ENCODE data around the gene LRRC8D. TPM values are rescaled to one million over a fixed set of nuclear protein-coding genes. Genes with fewer than 3 reads are reported as not detected.

LRRC8D gene
- total RNA-seq, 1 experiment from 2014 or later = 37.2 TPM

DNA sequence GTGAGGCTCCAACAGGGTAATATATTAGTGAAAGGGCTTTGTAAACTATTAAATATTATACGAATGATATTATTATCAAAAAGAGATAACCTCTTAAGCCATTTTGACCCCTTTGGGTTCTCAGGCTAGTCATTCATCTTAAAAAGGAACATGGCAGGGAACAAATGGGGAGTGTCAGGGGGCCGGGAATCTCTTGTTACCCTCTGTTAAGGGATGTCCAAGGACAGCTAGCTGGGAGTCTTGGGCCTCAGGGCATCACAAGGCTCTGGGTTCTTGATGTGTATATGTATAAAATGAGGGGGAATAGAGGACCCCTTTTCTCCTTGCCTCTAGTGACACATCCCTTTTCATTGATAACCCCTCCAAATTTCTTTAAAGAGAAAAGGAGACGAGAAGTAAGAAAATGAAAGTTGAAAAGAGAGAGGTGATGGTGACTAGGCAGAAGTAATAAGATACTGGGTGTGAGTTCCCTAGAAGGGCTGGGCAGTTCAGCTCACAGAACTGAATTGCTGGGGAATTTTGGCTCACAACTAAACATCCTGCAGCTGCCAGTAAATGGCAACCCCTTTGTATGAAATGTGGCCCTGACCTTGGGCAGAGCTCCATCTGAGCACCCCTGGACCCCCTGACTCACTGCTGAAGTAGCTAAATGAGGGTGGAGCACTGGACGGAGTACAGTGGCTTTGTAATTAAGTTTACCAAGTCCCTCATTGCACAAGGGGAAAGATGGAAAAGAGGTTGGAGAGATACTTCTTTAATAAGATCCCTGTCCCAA, 154.1 kb downstream of the LRRC8D start:
- no peaks in the 10 kb centered on the region for H3K9me3 ChIP-seq (ENCODE audit: control insufficient read depth, low read depth, low read length)
- whole genome bisulfite sequencing (ENCODE audit: extremely low coverage, insufficient read length, low lambda C conversion rate) = no CpG with 5 or more reads among the region's 4 CpGs
- H3K79me2 ChIP-seq (ENCODE audit: insufficient read depth, low read length) = no peaks in the 10 kb centered on the region
- no peaks in the 10 kb centered on the region for H4K20me1 ChIP-seq (ENCODE audit: control insufficient read depth, insufficient read depth, insufficient read length)
- no peak overlapping the region for H2BK12ac ChIP-seq (ENCODE audit: insufficient read length, low read depth, low read length)
- no peak overlapping the region for H3K4ac ChIP-seq (ENCODE audit: low read depth, low read length)
- no peak overlapping the region for H2BK20ac ChIP-seq (ENCODE audit: low read depth, low read length, poor library complexity, severe bottlenecking)
- H3K4me1 ChIP-seq (ENCODE audit: insufficient read depth, low read length) = peaks cover 2% of the 10 kb centered on the region; the same call in 1 of the 2 replicates
- H2AFZ ChIP-seq (ENCODE audit: low read length) = no peak overlapping the region
- Mint-ChIP-seq H3K27me3 (ENCODE audit: low read depth) (no peaks in the 10 kb centered on the region), H3K27ac (peak overlapping the region in 2 of 3 experiments; percentile 9 to 31; a peak in 2 of 7 replicates), H3K4me1 (peaks cover 6% of the 10 kb centered on the region in 2 experiments; a peak in 3 of 4 replicates), H3K36me3 (ENCODE audit: insufficient read depth in 1 of 3, low read depth in 3 of 3) (no peaks in the 10 kb centered on the region), H3K4me3 (no peak overlapping the region), H3K9me3 (no peaks in the 10 kb centered on the region; a peak in 1 of 5 replicates)
- H3K23me2 ChIP-seq (ENCODE audit: insufficient read length, low read depth, low read length, poor library complexity, severe bottlenecking) = no peaks in the 10 kb centered on the region
- no peak overlapping the region for H3K23ac ChIP-seq (ENCODE audit: insufficient read length, low read depth, low read length)
- H3K14ac ChIP-seq (ENCODE audit: insufficient read depth, low read length) = no peak overlapping the region
- no peak overlapping the region for H2BK120ac ChIP-seq (ENCODE audit: low read depth, low read length, poor library complexity, severe bottlenecking)
- TF ChIP-seq, protein P1, sequence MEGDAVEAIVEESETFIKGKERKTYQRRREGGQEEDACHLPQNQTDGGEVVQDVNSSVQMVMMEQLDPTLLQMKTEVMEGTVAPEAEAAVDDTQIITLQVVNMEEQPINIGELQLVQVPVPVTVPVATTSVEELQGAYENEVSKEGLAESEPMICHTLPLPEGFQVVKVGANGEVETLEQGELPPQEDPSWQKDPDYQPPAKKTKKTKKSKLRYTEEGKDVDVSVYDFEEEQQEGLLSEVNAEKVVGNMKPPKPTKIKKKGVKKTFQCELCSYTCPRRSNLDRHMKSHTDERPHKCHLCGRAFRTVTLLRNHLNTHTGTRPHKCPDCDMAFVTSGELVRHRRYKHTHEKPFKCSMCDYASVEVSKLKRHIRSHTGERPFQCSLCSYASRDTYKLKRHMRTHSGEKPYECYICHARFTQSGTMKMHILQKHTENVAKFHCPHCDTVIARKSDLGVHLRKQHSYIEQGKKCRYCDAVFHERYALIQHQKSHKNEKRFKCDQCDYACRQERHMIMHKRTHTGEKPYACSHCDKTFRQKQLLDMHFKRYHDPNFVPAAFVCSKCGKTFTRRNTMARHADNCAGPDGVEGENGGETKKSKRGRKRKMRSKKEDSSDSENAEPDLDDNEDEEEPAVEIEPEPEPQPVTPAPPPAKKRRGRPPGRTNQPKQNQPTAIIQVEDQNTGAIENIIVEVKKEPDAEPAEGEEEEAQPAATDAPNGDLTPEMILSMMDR (conservative IDR thresholded peaks at IDR 0.05) = no peak
- no peak overlapping the region for H2BK15ac ChIP-seq (ENCODE audit: low read depth, low read length)
- no peak overlapping the region for H3T11ph ChIP-seq (ENCODE audit: low read length)
- H3K79me1 ChIP-seq (ENCODE audit: insufficient read depth, low read depth, low read length, poor library complexity, severe bottlenecking) = no peaks in the 10 kb centered on the region
- DNase-seq = no peak
- no peak overlapping the region for H2AK5ac ChIP-seq (ENCODE audit: insufficient read length, low read length)
- H3K9ac ChIP-seq (ENCODE audit: extremely low read depth, insufficient read length, low read length) = no peak overlapping the region
- no peak overlapping the region for H3K4me2 ChIP-seq (ENCODE audit: insufficient read depth, insufficient read length, low read length)
- no peak overlapping the region for H4K8ac ChIP-seq (replicated peaks; ENCODE audit: insufficient read length, low read depth, low read length)
- no peak overlapping the region for H2BK5ac ChIP-seq (ENCODE audit: insufficient read length, low read length)
- no peaks in the 10 kb centered on the region for H3K27me3 ChIP-seq (ENCODE audit: insufficient read depth, low read length)
- H3K18ac ChIP-seq (ENCODE audit: insufficient read length, low read depth, low read length) = no peak overlapping the region
- H4K5ac ChIP-seq (ENCODE audit: insufficient read length, low read depth, low read length) = no peak overlapping the region
- no peak overlapping the region for H3K56ac ChIP-seq (ENCODE audit: insufficient read length, low read depth, low read length)
- no peak overlapping the region for H4K91ac ChIP-seq (ENCODE audit: insufficient read length, low read depth, low read length)
- no peak overlapping the region for H3K27ac ChIP-seq (ENCODE audit: insufficient read length, low read depth, low read length)

Data from H9 (cell line).